Activated CD8-positive, alpha-beta memory T cell treated with anti-CD3 and anti-CD28 coated beads for 1 hour (primary cell): Measurements from ENCODE around the gene KIAA1671.
"Not testable (repeated sequence)": the region's sequence is repeated elsewhere in the genome, so short reads cannot be mapped to it uniquely, and the experiment has no call there.

Experiments
- DNase-seq, 2 donors: peaks; one replicate each; pipeline ENCODE4 v3.0.0-alpha.2; 2020; ENCODE audit warnings: low read depth in 1 of 2; ENCODE audit errors: extremely low read depth in 1 of 2

Gene KIAA1671

DNA sequence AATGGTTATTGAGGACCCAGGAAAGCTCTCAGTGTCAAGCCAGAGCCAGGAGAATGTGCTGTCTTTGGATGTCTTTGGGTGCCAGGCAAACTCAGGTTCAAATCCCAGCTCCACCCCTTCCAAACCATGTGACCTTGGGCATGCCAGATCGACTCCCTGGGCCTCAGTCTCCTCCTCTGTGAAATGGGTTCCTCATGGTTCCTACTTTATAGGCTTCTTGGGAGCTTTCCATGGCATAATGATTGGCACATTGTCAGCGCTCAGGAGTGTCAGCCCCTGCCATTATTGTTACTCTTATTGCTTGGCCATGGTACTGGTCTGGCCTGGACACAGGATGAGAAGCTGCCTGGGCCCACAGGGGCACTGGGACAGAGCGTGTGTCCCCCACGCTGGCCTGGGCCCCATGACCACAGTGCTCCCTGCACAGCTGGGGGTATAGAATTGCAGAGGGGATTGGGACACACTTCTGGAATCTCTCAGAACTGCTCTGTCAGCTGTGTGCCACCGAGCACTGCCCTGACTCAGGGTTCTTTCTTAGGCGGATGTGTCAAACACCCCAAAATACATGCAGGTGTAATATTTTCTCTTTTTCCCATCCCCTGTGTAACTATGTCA lies 209.5 kb downstream of the KIAA1671 start:
- no peak for DNase-seq

DNA sequence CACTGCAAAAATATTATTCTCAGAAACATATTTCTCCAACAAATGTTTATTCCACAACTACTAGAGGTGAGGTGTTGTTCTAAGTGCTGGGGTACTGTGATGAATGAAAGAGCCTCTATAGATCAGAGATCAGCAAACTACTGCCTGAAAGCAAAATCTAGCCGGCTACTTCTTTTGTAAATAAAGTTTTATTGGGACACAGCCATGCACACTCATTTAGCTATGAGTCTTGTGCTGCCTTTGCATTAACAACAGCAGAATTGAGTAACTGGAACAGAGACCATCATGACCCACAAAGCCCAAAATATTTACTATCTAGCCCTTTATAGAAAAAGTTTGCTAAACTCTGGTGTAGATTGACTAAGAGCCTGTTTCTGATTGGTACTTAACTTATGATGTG lies 210.0 kb downstream of the KIAA1671 start:
- no peak for DNase-seq

DNA sequence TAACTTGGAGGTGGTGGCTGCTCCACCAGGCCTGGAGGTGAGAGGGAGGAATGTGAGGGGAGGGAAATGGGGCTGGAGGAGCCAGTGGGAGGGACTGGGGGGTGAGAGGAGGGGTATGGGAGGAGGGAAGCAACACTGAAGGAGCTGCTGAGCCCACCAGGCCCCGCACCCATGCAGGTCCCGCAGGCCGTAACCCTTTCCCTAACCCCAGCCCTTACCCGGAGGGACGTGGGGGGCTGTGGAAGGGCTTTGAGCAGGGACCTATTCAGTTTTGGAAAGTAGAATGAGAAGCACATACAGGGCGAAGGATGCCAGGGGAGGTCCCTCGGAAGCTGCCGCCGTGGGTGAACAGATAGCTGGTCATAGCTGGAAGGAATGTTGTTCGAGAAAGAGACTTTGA lies 213.3 kb downstream of the KIAA1671 start:
- DNase-seq, result no peak

DNA sequence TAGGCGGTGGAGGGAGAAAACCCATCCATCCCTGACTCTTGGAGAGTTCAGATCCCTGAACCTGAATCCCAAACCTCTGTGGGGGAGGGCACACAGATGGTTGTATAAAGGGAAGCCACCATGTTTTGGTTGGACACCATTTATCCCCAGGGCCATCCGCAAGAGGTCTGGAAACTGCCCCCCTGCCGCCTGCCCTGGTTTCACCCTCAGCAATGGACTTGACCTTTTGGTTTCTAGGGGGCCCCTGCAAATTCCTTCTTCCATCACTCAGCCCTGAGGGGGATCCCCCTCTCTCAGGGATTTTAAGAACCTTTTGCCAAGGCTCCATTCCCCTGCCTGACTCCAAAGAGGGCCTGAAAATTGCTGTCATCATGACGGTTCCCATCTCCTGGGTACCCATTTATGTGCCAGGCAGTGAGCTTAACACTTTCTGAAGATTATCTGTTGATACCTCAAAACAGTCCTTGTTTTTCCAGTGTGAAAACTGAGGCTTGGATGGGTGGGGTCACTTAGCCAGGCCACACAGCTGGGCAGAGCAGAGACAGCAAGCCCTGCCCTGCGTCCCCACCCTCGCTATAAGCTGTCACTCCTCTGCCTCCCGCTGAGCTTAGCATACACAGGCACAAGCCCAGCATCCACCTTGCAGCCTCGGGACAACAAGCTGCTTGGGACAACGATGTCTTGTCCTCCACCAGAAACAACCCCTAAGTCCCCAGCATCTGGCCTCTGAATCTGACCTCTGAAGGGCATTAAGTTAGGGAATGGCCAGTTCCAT lies 213.9 kb downstream of the KIAA1671 start:
- no peak for DNase-seq

DNA sequence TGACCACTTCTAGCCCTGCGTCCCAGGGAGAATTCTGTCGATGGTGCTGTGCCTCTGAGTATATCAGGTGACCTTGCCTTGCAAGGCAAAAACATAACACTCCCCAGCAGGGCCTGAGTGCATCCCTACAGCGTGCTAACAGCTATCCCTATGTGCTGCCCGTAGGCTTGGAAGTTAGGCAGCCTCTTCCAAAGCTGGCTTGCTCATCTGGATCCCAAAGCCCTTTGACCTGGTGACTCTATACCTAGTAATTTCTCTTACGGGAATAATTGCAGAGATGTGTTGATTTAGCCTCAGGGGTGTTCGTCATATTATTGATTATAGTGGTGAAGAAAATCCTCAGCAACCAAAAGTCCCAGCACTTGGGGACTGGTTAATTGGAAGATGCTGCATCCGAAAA lies 214.6 kb downstream of the KIAA1671 start:
- DNase-seq, result no peak

DNA sequence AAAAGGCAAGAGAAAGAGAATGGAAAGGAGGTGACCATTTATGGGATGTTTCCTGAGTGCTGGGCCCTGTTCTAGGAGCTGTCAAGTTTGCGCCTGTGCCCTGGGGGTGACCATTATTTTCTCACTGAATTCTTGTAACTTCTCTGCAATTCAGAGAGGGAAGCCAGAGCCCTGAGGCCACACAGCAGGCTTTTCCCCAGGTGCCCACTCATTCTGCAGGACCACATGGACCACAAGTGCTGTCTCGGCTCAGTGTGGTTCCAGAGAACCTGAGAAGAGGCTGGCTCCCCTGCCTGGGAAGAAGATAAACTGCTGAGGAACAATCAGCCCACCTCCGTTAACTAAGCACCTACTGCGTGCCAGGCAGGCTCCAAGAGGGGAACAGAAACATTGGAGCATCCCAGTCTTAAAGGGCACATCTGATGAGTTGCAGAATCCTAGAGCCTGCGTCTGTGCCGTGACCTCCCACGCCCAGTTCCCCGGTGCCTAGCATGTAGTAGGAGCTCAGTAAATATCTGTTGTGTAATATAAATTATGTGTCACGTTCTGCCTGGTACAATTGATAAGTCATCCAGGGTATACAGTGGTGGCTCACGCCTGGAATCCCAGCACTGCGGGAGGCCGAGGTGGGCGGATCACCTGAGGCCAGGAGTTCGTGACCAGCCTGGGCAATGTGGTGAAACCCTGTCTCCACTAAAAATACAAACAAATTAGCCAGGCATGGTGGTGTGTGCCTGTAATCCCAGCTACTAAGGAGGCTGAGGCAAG lies 215.5 kb downstream of the KIAA1671 start:
- DNase-seq, result no peak

DNA sequence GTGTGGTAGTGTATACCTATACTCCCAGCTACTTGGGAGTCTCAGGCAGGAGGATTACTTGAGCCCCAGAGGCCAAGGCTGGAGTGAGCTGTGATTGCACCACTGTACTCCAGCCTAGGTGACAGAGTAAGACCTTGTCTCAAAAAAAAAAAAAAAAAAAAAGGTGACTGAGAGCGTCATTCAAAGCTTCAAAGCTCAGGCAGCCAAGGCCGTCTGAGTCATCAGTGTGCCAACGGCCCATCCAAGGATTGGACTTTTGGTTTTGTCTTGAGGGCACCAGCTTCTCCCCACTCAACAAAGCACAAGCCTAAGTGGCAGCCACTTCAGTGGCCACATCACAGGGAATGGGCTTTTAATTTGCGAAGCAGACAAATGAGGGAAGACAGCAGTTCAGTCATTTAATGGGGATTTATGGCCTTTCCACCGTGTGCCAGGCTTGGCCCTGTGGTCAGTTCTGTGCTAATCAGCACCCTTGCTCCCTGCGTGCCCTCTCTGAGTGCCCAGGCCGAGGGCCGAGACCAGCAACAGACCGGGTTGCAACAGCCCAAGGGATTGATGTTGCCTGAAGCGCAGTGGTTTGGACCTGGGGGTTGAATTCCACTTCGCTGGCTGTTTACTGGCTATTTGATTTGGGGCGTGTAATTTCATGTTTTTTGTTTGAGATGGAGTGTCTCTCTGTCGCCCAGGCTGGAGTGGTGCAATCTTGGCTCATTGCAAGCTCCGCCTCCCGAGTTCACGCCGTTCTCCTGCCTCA lies 216.9 kb downstream of the KIAA1671 start:
- no peak for DNase-seq

DNA sequence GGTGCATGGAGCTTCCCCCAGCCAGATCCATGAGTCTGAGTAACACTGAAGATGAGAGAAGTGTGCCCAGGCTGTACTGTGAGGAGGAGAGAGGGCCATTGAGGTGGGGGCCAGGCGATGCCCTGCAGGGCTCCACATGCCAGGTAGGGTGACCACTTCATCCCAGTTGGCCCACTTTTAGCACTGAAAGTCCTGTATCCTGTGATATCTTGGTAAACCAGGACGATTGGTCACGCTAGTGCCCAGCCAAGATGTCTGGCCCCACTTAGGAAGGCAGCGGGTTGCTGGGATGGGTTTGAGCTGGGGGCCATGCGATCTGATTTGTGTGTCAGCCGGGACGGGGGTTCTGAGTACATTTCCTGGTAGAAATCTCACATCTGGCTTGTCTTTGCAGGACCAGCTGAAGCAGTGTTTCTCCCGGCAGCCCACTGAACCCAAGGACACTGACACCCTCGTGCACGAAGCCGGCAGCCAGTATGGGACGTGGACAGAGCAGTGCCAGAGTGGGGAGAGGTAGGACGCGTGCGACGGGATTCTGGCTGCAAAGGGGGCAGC lies 218.0 kb downstream of the KIAA1671 start:
- no peak for DNase-seq

DNA sequence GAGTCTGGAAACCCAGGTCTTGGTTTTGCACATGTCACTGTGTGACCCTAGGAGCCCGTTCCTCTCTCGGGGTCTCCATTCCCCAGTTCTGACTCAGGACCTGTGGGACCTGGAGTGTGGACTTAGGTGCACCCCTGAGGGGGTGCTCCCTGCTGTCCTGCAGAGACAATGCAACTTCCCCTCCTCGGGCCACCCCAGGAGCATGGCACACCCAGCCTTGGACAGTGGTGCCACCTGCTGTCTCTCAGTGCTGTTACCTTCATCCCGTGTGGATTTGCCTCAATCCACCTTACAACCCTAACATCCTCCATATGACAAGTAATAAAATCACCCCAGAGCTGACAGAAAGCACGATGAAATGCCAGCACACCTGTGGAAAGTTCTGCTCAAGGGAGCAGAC lies 219.6 kb downstream of the KIAA1671 start:
- peak in 1 of 2 donors; percentile 1 for DNase-seq

DNA sequence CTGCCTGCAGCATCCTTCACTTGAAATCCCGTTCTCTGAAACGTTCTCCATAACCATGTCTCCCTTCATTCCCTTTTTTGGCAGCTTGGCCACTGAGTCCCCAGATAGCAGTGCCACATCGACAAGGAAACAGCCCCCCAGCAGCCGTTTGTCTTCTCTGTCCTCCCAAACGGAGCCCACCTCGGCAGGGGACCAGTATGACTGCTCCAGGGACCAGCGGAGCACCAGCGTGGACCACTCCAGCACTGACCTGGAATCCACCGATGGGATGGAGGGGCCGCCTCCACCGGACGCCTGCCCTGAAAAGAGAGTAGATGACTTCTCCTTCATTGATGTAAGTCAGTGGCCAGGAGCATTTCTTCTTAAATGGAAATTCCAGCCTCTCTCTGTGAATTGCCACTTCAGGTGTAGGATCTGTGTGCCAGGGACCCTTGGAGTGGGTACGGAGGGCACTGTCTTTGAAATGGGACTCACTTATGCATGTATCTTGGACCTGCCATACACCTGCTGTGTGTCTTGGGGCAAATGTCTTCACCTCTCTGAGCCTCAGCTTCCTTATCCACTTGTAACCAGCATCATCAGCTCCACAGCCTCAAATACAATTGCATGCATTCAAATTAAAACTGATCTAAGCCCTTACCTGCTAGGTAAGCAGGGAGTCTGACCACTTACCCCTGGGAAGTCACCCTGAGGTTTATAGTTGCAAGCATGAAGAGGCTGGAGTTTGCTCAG lies 221.8 kb downstream of the KIAA1671 start:
- DNase-seq, result no peak

DNA sequence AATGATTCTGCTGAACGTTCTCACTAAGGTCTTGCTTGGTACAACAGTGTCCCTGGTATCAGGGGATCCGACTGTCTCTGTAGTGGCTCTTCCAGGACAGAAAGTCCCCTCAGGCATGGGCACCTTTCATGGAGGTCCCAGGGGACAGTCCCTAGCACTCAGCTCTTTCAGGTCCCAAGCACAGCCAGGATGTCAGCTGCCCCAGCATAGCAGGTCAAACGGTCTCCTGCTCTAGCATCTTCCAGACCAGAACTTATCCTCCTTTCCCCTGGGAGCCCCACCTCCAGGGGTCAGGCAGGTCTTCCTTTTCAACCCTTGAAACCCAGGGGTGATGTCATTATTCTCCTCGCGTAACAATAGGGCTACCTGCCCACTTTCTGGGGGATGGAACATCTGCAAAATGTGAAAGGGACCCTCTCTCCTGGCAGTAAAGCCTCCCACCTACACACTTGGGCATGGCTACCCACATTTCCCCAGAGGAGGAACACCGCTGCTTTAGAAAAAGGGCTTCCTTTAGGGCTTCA lies 222.4 kb downstream of the KIAA1671 start:
- DNase-seq, result no peak

DNA sequence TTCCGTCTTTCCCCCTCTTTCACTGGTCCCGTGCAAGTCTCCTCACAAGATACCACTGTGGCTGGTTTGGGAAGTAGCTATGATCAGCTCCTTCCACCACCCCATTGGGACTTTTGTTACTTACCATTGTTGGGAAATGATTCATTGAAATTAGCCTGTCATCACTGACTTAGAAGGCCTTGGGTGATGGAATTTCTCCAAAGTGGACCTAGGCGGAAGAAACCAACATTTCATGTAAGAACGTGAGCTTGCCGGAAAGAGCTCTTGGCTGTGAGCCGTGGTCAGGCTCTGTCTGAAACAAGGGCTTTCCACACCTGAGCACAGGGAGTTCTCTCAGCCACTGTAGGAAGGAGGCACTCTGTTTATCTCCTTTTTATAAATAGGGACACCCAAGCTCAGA lies 223.7 kb downstream of the KIAA1671 start:
- DNase-seq, result no peak

DNA sequence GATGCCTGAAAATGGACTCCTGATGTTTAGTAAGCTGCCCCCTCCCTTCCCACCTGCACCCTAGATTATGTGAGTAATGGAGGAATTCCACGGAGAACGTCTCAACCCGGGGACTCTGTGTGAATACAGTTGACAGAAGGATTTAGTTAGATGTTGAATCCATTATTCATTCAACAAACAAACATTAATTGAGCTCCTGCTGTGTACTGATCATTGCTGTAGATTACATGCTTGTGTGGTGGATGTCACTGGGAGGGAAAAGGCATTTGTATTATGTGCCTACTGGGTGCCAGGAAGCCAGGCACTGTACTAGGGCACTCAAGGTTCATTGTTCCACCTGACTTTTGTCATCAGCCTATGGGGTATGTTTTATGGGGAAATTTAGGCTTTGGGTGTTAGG lies 224.3 kb downstream of the KIAA1671 start:
- no peak for DNase-seq

DNA sequence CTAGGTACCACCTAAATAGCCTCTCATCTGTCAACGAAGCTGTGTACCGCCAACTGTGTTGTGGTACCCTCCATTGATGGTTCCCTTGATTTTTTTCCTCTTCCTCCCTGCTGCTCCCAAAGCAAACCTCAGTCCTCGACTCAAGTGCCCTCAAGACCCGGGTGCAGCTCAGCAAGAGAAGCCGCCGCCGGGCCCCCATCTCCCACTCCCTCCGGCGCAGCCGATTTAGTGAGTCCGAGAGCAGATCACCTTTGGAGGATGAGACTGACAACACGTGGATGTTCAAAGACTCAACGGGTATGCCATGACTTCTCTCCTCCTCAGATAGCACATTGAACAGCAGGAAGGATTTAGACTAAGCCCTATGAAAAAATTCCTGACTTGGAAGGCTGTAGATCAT lies 224.7 kb downstream of the KIAA1671 start:
- DNase-seq, result no peak

DNA sequence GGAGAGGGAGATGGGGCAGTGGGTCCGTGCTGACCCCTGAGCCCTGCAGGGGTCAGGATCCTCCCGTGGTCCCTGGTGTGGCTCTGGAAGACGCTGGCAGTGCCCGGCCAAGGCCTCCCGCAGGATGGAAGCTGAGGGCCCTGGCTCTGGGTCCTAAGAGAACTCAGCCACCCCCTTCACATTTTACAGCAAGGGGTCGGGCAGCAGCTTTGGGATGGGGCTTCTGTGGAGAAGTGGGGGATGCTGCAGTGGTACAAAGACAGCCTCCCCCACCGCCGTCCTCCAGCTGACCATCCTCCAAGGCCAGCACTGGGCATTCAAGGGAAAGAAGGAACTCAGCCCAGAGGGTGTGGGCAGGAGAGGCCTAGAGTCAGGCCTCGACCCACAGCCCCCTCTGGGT lies 225.4 kb downstream of the KIAA1671 start:
- no peak for DNase-seq

DNA sequence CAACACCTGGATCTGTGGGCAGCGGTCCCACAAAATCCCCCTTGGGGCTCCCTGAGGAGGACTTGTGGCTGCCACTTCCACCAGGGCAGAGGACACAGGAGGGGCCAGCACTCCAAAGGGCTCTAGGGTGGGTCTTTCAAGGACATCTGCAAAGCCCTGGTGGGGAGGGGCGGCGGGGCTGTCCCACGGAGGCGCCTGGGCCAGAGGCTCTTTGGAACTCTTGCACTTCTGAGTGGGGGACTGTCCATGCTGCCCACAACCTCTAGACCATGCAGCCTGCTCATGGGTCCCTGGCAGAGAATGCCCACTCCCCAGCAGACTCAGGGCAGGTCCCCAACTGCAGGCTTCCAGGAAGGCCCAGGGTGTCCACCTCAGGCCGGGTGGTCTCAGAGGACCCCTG lies 225.8 kb downstream of the KIAA1671 start:
- not testable (repeated sequence) for DNase-seq

DNA sequence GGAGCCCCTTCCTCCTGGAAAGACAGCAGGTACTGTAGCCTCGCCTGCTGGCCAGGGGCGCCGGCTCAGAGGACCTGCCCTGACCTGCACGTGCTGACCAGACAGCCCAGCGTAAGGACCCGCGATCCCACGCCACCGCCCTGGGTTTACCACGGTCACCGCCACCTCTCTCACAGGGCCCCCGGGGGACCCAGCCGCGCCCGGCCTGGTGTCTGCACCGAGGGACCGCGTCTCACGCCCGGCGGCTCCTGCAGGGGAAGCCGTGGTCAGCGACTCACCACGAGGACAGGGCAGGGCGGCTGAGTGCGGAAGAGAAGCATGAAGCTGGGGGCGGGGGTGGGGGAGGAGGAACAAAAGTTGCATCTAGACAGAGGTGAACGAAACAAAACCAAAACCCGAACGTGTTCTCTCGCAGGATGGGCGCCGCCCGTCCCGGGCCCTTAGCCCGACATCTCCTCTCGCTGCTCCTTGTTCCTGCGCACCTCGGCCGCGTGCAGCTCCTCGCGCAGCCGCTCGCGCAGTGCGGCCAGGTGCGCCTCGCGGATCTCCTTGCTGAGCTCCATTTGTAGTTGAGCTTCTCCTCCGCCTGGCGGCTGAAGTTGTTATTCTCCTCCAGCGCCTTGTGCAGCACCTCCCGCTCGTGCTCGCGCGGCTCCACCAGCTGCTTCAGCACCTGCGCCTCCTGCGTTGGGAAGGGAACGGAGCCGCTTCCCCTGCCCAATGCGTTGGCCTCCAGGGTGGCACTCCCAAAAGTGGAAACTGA lies 226.5 kb downstream of the KIAA1671 start:
- DNase-seq, result not testable (repeated sequence)

DNA sequence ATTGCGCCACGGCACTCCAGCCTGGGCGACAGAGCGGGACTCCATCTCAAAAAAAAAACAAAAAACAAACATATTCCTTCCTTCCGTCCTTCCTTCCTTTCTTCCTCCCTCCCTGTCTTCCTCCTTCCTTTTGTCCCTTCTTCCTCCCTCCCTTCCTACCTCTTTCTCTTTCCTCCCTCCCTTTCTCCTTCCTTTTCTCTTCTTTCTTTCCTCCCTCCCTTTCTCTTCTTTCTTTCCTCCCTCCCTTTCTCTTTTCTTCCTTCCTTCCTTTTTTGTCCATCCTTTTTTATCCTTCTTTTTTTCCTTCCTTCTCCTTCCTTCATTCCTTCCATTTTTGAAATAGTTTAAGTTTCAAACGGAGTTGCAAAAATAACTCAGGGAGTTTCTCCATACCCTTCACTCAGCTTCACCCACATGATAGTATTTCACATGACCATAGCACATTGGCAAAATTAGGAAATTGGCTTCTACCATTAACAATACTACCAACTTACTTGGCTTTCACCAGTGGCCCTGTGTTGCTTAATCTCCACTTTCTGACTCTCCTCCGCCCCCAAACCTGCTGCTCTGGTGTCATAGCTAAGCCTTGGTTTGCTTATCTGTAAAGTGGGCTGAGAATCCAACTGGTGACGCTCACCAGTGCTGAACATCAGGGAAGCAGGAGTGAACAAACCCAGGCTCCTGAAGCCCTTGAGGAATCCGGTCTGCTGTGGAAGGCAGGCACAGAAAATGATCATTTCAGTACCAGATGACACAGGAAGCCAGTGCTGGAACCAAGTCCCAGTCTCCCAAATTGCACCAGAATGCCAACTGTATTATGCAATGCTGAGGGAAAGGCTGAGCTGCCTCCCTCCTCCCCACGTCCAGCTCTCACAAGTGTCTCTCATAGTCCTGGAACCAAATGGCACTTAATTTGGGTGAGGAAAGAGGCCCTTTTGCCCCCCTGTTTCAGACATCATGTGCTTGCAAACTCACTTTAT lies 229.9 kb downstream of the KIAA1671 start:
- DNase-seq, result no peak
